Stimulated activated CD4-positive, alpha-beta T cell treated with anti-CD3 and anti-CD28 coated beads, Interleukin-4, amount 100 ng/mL, for 1 hour (primary cell): ENCODE data around the gene ZRANB1.

ENCODE experiments used
- DNase-seq: peaks from one replicate; pipeline ENCODE4 v3.0.0-alpha.2; 2020

The ZRANB1 gene

DNA sequence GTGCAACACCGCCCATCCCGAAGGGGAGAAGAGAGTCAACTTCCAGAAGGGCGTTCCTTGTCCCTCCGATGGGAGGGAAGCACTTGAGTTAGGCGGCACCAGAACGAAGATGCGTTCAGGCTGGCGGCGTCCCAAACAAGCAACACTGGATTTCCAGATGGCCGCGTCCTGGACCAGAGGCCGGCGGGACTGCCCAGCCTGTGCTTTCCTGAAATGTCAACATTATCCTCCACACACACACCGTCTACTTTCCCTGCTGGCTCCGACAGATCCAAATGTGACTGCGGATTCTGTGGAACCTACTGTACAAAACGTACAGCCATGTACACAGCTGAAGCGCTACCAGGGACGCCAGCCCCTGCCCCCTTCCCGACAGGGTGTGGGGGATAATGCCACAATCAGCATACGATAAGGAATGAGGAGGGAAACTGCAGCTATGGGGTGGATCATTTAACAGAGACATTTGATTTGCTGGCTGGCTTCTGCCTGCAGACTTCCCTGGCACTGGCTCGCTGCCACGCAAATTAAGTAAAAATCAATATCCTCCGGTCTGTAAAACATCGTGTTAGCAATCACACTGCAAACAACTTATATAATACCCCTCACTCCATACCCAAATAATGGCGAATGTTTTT lies 82.1 kb downstream of the ZRANB1 start:
- DNase-seq: no peak

GRCh38 chr10:125024497-125025234 lies 82.7 kb downstream of the ZRANB1 start:
- no peak for DNase-seq

DNA sequence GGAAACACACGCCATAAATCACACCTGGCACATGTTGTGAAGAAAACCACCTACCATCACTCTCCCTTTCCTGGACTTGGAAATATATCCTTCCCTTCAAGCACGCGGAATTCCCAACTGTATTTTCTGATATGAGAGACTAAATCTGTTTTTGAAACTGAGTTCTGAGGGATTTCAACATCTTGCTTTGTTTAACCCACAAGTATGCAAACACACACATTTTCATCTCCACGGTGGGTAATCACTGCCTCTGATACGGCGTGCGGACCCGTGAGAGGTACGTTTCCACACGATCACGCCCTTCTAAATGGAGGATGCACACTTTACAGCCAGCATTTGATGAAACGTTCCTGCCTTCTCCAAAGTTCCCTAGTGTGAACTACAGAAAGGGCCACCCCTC lies 83.4 kb downstream of the ZRANB1 start:
- DNase-seq: no peak

DNA sequence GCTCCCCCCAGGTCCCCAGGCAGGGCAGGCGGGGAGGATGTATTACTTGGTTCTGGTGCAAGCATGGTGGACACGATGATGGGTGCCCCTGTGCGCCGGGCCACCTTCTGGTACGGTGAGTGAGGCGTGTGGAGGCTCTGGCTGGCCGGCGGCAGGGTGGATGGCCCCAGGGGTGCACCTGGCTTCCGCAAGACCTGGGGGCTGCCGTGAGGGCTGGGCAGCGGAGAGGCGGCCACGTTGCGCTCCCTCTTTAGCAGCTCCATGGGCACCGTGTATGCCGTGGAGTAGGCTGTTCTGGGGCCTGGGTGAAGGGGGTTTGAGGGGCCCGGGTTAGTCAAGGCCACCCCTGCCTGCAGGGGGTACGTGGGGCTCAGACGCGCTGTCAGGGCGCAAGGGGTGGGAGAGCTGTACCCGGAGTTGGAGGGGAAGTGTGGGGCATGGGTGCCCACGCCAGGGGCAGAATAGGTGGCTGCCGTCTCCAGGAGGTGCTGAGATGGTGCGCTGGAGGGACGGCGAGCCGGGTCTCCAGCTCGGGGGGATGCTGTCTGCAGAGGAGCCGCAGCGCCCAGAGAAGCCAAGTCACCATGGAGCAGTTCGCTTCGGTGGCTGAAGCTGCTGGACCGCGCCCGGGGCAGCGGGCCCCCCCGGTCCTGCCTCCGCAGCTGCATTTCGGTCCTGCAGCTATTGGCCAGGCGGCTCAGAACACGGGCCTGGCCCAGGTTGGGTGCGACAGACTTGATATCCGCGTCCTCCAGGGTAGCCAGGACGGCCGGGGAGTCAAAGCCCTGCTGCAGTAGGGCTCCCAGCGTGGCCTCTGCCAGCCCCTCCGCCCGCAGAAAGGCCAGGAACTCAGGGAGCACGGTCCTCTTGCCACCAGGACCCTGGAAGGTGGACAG lies 84.4 kb downstream of the ZRANB1 start:
- DNase-seq: no peak

DNA sequence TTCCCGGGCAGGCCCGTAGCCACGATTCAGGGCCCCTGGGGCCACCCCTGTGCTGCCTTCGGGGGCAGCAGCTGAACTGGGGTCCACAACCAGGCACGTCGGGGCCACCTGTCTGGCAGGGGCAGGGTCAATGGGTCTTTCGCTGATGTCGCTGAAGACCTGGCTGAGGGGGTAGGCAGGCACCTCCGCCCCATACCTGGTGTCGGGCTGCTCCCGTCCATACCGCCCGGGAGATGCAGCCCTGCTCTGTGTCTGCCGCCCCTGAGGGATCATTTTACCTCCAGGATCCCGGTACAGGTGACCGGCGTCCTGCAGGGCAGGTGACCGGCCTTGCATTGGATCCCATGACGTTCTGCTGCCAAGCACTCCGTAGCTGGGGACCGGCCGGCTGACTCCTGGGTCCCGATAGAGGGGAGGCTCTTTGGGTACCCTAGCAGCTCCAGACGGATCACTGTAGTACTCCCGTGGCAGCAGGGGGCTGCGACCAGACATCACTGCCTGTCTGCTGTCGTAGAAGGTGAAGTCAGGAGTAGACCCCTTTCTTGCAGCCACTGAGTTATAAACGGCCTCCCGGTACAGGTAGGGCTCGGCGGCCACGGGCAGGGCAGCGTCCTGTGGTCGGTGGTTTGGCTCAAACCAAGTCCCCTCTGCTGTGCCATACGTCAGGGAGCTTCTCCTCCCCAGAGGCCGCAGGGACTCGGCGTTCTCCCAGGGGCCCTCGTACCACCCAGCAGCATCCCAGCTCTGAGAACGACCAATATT lies 85.2 kb downstream of the ZRANB1 start:
- DNase-seq: no peak

DNA sequence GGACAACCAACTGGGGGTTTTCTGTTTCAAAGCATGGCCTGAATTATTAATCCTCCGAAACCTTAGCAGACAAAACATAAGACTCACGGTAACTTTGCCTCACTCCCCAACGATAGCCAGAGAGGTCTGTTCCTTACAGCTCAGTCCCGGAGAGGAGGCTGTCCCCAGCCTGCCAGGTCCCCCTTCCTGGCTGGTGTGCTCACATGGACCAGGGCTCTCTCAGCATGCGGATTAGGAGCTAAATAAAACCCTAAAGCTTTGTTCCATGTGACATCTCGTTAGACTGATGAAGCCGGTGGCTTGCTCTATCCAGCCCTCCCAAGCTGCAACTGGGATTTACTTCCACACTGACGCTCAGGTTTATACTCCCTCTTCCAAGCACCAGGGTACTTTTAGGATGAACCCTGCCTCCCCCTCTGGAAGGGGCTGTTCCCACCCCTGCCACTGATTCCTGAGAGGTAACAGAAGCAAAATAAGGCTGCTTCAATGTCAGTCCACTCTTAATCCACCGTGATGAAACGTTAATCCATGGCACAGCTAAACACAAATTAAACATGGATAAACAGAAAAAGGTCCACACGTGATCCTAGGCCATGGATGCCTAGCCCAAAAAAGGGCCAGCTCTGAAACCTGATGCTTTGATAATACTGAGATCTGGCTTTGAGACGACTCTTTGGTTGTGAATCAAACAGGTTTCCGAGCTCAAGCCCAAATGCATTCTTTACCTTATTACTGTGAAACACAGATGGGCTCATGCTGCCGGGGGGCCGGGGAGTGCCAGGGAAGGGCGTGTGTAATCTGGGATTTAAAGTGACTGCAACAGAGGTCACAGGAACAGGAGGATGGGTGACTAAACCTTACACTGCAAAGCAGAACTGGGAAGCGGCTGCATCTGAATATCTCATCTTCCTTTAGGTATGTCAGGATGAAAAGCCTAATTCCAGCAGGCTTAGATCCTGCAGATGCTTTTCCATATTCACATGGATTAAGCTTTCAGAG lies 86.2 kb downstream of the ZRANB1 start:
- DNase-seq: no peak

GRCh38 chr10:125029584-125030242 lies 87.8 kb downstream of the ZRANB1 start:
- DNase-seq: no peak

DNA sequence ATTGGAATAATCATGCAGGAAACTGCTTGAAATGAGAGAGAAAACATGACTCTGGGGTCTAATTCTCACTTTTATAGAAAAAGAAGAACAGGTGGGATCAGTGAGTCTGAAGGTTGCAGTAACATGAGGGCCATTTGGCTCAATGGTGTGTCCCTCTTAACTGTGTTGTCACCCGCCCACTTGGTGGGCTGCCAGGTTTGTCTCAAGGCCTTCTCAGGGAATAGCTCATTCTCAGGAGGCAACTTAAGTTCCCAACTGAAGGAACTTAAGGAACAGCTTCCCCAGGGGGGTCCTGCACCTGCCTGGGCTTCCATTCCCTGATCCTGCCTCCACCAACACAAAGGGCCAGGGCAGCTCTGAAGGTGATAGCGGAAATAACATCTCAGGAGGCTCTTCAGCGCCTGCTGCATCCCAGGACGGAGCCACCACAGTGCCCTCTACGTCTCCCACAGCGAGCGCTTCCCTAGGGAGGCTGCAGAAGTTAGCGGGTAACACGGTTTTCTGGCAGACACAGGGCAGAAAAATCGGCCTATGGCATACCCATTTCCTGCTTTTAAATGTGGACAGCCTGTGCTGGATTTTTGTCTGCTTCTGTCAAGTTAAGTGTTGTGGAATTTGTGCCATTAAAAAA lies 88.8 kb downstream of the ZRANB1 start:
- no peak for DNase-seq

DNA sequence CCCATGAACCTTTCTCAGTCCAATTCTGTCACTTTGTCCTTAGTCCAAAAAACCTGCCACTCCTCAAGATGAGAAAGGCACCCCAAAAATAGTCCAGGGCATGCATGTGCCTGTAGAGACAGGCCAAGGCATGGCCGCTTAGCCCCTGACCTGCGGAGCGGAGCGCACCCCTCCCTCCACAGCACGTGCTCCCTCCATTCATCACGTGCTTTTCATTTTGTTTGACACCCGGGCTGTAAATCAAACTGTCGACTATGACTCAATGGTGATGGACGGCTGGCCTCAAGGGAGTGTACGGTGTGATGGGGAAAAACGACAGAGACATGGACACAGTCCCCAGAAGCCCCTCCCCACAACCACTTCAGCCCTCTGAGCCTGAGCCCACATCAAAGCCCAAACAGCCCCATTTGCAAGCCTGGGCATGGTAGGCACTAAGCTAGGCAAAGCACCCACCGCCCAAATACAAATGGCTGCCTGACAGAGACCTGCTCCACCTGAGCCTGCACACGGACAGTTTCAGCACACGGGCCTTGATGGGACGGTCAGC lies 90.6 kb downstream of the ZRANB1 start:
- no peak for DNase-seq

GRCh38 chr10:125033146-125033924 lies 91.4 kb downstream of the ZRANB1 start:
- DNase-seq: no peak

DNA sequence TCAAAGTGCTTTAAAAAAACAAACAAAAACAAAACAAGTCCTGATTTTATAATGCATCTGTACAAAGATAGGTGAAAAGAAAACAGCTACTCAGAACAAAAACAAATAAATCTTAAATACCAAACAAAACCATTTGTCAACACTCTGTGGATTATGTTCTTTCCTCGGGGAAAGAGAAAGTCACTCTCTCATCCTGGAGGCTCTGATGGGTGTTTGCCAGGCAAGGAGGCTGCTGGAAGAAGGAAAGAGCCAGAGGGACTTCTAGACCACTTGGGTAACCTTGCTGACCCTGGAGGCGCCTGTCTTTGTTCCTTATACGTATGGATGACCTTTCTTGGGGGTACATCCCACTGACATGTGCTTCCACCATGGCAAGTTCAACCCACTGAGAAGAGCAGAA lies 92.8 kb downstream of the ZRANB1 start:
- no peak for DNase-seq

DNA sequence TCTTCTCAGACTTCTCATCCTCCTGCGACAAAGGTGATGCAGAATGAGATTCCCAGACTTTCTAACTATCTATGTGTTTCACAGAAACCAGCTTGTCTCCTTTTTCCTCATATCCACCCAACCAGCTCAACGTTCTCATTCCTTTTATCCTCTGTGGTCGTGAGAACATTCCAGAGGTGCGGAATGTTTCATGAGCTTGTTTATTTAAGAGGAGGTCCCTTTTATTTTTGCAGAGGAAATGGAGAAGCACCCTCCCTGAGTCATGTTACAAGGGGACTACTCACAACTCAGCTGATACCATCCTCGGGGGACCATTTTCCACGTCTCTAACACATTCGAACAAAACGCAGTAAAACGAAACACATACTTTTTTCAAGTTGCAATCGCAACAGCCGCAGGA lies 93.2 kb downstream of the ZRANB1 start:
- no peak for DNase-seq

GRCh38 chr10:125035588-125036295 lies 93.8 kb downstream of the ZRANB1 start:
- no peak for DNase-seq

- DNase-seq: no peak
These were observed 95.4 kb downstream of the ZRANB1 start for GRCh38 chr10:125037145-125037877.
